ENCODE measurements around the gene B3GNT2.
"Not testable (repeated sequence)": the region's sequence is repeated elsewhere in the genome, so short reads cannot be mapped to it uniquely, and the experiment has no call there.

The B3GNT2 gene

DNA sequence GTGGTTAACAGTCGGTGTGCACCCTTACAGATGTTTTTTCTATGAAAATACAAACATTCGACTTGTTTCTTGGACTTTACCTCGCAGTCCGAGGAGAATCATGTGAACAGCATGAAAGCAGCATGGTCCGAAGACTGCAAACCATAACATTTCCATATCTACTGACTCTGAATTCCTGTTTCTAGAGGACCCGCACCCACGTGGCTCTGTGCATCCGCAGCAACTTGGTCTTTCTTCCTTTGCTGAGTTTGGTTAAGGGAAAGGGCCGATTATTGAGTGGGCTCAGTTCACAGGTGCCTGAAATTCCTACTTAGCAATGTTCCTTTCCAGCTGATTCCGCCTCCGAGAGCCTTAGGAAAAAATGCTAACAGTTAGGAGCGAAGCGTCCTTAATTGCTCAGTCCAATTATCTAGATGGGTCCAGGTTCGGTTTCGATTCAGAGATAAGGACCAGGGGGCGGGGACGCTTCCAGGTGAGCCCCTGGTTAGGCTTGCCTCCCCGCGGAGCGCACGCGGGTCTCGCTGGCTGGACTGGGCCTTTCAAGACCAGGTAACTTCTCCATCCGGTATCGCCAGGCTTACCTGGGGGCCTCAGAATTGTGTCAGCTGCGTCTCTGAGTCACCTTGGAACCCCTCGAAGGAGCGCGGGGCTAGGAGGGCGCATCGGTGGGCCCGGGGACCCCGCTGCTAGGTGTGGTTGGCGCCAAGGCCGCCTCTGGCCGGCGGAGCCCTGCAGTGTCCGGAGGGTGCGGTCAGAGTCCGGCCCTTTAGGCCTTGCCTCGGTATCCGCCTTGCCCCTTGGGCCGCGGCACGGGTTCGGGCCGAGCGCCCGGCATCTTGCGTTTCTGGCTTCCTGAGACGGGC lies 1.1 kb upstream of the B3GNT2 start:
- DNase-seq (ENCODE audit: low read depth), result peak; percentile 56
- peak overlapping the region; percentile 86 for H3K4me3 ChIP-seq (ENCODE audit: low read depth, low read length)
- TF ChIP-seq, protein P1, sequence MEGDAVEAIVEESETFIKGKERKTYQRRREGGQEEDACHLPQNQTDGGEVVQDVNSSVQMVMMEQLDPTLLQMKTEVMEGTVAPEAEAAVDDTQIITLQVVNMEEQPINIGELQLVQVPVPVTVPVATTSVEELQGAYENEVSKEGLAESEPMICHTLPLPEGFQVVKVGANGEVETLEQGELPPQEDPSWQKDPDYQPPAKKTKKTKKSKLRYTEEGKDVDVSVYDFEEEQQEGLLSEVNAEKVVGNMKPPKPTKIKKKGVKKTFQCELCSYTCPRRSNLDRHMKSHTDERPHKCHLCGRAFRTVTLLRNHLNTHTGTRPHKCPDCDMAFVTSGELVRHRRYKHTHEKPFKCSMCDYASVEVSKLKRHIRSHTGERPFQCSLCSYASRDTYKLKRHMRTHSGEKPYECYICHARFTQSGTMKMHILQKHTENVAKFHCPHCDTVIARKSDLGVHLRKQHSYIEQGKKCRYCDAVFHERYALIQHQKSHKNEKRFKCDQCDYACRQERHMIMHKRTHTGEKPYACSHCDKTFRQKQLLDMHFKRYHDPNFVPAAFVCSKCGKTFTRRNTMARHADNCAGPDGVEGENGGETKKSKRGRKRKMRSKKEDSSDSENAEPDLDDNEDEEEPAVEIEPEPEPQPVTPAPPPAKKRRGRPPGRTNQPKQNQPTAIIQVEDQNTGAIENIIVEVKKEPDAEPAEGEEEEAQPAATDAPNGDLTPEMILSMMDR (IDR thresholded peaks at IDR 0.05; ENCODE audit: insufficient read depth, low read depth, low read length, missing control alignments), result no peak

DNA sequence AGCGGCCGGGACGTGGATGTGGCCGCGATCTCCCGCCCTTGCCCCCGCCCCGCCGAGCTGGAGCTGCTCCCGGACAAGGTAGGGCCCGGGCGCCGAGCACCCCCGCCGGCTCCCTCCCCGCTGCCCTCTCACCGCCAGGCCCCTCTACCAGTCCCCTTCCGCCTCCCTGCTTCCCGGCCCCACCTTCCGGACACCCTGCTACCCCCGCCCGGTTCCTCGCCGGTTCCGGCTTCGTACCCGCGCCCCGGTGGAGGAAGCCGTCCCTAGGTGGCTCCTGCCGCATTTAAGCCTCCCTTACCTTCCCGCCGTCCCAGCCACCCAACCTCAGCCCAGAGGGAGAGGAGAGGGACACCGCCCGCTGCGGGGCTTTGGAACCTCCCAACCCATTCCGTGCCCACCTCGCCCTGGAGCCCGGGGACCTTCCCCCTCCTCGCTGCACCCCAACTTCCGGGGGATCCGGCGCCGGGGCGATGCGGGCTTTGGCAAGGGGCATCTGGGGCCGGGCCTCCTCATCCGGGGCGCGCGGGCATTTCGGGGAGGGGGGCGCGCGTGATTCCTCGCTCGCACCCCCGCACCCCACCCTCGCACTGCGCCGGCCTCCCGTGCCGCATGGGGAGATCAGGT lies 475 bp downstream of the B3GNT2 start:
- TF ChIP-seq, protein P1 (IDR thresholded peaks at IDR 0.05; ENCODE audit: insufficient read depth, low read depth, low read length, missing control alignments), result no peak
- peak; percentile 54 for DNase-seq (ENCODE audit: low read depth)
- peak overlapping the region; percentile 99 for H3K4me3 ChIP-seq (ENCODE audit: low read depth, low read length)

DNA sequence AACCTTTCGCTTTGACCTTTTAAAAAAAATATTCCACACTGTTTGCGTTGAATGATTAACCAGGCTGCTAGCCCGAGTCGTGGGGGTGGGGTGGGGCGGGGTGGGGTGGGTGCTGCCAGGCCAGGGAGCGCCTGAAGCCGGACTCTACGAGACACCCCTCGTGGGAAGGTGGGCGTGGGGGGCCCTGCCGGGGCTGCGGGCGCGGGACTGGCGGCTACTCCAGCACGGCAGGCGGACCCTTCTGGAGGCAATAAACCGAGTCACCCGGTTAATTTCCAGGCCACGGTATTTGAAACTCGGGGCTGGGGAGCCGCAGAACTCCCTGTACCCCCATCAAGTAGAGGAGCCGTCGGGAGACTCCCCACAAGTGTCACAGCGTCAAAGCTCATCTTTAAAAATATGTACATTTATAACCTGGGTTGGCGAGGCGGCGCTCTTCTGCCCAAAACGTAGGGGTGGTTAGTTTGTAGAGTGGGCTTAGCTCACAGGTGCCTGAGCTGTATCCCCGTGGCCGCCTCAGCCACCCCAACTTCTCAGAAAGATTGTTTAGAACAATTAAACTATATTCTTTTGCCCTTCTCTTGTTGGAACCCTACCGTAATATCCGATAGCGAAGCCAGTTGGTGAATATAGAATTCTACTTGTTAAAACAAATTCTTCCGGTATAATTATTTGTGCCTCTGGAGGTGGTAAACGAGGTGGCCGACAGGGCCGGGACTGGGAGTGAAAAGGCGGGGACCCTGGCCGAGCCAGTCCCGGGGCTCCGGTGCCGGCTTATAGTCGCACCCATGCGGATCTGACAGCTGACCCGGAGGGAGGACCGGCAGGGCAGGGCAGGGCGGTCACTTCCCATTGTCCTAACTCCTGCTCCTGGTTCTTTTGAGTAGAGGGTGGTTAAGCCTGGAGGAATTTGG lies 1.4 kb downstream of the B3GNT2 start:
- DNase-seq (ENCODE audit: low read depth), result peak; percentile 68
- TF ChIP-seq, protein P1 (IDR thresholded peaks at IDR 0.05; ENCODE audit: insufficient read depth, low read depth, low read length, missing control alignments), result no peak
- H3K4me3 ChIP-seq (ENCODE audit: low read depth, low read length), result peak overlapping the region; percentile 99

DNA sequence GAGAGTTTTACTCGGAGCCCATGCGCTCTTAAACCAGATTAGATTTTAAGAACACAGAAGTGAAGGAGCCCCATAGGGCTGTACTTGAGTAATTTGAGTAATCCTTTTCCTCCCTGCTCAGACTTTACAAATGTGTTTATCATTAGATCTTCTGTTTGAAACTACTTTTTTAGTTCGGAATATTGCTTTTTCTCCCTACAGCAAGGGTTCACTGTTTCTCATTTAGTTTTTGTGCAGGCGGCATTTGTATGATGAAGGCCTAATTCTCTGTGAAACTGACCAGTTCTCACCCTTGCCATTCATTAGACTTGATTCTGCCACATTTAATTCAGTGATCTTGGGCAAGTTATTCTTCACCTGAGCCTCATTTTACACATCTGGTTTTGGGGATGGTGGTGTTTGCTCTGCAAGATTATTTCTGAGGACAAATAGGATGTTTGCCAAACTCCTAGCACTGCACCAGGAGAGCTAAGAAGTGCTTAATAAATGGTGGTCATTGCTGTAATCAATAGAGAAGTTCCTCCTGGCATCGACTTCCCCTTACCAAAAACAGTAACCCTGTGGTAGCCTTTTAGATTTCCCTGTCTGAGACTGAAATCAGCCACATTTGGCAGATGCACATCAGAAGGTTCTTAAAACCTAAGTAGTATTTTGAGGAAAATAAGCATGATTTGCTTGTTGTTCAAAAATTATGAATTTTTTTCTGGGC lies 2.2 kb downstream of the B3GNT2 start:
- TF ChIP-seq, protein P1 (IDR thresholded peaks at IDR 0.05; ENCODE audit: insufficient read depth, low read depth, low read length, missing control alignments), result no peak

GRCh38 chr2:62198854-62199253 lies 2.9 kb downstream of the B3GNT2 start:
- H3K4me3 ChIP-seq (ENCODE audit: low read depth, low read length), result peak overlapping the region; percentile 99
- DNase-seq (ENCODE audit: low read depth), result not testable (repeated sequence)

More for the DNA sequence above, 2.2 kb downstream of the B3GNT2 start:
- DNase-seq (ENCODE audit: low read depth), result peak; percentile 60
- peak overlapping the region; percentile 99 for H3K4me3 ChIP-seq (ENCODE audit: low read depth, low read length)

DNA sequence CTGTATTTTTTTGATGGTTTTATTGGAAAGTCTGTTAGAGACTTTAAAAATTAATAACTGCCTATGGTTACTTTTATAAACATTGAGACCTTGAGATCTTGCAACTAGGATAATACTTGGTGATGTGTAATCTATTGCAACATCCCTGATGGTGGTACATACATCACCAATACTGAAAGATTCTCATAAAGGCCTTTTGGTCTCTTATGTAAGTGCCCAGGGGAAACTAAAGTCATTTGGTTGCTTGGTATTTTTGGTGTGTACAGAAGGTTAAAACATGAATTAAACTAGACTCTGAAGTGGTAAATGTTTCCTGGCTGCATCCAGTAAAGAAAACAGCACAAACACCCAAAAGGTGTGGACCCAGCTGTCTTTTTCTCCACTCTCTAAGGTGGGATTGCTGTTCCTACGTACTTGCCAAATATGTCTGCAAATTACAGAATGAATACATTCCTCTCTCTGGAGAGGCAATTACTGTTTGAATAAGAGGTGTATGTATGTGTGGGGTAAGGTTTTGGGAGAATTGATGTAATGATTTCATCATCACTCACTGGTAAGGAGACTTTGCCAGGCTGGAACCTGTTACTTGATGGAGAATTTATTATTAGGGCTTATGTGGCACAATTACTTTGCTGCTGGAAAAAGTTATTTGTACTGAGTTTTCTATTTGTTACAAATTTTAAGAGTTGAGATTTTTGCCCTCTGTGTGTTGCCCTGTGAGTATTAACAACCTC lies 3.6 kb downstream of the B3GNT2 start:
- TF ChIP-seq, protein P1 (IDR thresholded peaks at IDR 0.05; ENCODE audit: insufficient read depth, low read depth, low read length, missing control alignments), result no peak
- peak; percentile 61 for DNase-seq (ENCODE audit: low read depth)
- peak overlapping the region; percentile 99 for H3K4me3 ChIP-seq (ENCODE audit: low read depth, low read length)

All from GM12865 (cell line).